Thyroid gland (tissue), 4 donors: ENCODE results near the gene NUBPL.

Experiments used
- POLR2A ChIP-seq, 2 donors: fragments of 450-650 bp; IDR thresholded peaks; one replicate each; pipeline ENCODE4 v1.6.1; 2017; ENCODE audit warnings: antibody characterized with exemption in 2 of 2, mild to moderate bottlenecking in 2 of 2, moderate library complexity in 1 of 2
- TF ChIP-seq, protein P1 (sequence below), 6 experiments: fragments of 200-600 bp in 3 of 6; fragments of 450-650 bp in 3 of 6; sonication (generic) in 3 of 6; IDR thresholded peaks; one replicate each; pipeline ENCODE4 v1.5.1; 2016 to 2019; ENCODE audit warnings: antibody characterized with exemption in 6 of 6, mild to moderate bottlenecking in 2 of 6, inconsistent platforms in 1 of 6, moderate library complexity in 1 of 6

- TF ChIP-seq, protein P1, sequence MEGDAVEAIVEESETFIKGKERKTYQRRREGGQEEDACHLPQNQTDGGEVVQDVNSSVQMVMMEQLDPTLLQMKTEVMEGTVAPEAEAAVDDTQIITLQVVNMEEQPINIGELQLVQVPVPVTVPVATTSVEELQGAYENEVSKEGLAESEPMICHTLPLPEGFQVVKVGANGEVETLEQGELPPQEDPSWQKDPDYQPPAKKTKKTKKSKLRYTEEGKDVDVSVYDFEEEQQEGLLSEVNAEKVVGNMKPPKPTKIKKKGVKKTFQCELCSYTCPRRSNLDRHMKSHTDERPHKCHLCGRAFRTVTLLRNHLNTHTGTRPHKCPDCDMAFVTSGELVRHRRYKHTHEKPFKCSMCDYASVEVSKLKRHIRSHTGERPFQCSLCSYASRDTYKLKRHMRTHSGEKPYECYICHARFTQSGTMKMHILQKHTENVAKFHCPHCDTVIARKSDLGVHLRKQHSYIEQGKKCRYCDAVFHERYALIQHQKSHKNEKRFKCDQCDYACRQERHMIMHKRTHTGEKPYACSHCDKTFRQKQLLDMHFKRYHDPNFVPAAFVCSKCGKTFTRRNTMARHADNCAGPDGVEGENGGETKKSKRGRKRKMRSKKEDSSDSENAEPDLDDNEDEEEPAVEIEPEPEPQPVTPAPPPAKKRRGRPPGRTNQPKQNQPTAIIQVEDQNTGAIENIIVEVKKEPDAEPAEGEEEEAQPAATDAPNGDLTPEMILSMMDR (IDR thresholded peaks at IDR 0.05) = no peak
- TF ChIP-seq POLR2A (IDR thresholded peaks at IDR 0.05) = no peak
Measured at GRCh38 chr14:31702130-31702529, 140.9 kb downstream of the NUBPL start.
